H54 (cell line): ENCODE data around the gene PHC1.
A peak's percentile ranks its signal among the peaks of the same experiment; 100 is the strongest.
"Not testable (repeated sequence)": the region's sequence is repeated elsewhere in the genome, so short reads cannot be mapped to it uniquely, and the experiment has no call there.

Experiments
- DNase-seq: peaks from one replicate; pipeline ENCODE4 v3.0.0; 2011; ENCODE audit warnings: low spot score, mixed read lengths; ENCODE audit not compliant: insufficient read length
- FAIRE-seq: peaks from 3 replicates; lab custom pipeline; 2011; peaks lifted over from hg19 to GRCh38; lab: Jason Lieb, UNC
- POLR2A ChIP-seq: IDR thresholded peaks from 2 replicates; pipeline ENCODE4 v1.6.1; 2011; ENCODE audit warnings: low read depth, mild to moderate bottlenecking, low read length

PHC1 gene

DNA sequence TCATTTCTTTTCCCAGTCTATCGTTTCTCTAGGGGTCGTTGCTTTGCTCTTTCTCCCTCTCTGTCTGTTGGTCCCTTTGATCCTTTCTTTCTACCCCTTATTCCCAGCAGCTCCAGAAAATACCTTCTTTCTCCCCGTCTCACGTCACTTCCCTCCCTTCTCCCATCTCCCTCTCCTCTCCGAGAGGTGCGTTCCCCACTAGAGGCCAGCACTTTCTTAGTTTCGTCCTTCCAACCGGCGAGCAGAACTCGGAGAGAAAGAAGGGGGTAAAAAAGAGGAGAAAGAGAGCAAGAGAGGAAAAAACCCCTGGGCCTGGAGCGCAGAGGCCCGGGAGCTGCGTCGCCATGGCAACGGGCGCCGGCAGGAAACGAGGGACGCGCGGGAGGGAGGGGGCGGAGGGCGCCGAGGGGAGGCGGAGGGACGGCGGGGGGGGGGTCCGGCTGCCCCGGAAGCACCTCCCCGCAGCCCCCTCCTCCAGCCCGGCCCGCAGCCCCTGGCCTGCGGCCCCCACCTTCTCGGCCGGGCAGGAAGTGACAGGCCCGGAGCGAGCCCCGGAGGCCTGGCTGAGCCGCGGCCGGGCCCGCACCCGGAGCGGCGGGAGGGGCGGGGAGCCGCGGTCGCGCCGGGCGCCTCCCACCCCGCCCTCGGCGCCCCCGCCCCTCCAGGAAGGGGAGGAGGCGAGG is at the start of gene PHC1:
PHC1 (plus strand) TSS at position 477 of the 683 bp plus-strand sequence. CDS start 3,169 bp downstream, outside the sequence.
- FAIRE-seq: not testable (repeated sequence)
- DNase-seq: peak; percentile 77
- peak; percentile 17; the same call in 1 of the 2 replicates for TF ChIP-seq POLR2A

DNA sequence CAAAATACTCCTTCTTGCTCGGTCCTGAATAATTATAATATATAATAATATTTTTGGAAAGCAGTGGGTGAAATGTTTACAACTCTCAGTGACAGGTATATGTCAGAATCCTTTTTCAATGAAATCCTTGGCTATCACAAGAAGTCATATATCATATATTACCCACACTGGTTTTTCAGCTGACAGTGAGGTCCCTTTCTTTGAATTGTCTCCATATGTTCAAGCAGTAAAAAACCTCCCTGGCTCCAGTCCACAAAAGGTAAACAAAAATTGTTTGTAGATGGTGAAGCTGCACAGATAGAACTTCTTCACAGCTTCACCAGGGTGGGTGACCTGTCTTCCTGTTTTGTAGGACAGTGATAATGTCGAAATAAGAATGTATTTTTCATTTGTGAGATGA is 47.9 kb upstream of the PHC1 start:
- no peak for TF ChIP-seq POLR2A
- no peak for DNase-seq
- FAIRE-seq: no peak

DNA sequence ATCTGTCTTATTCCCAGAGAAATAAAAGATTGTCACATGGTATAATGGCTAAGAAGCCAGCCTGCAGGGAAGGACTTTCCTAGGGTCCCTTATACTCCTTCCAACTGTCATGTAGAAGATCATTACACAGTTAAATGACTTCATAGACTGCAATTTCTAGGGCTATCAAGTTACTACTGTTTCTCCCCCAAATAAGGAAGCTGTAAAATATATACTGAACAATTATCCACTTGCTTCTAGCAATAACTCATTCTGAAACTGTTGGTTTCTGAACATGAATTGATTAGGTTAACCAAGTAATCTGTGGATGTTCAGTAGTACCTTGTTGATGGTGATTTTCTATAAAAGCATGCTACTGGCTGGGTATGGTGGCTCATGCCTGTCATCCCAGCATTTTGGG is 47.3 kb upstream of the PHC1 start:
- no peak for FAIRE-seq
- no peak for TF ChIP-seq POLR2A
- DNase-seq: no peak

GRCh38 chr12:8867786-8868185 is 46.5 kb upstream of the PHC1 start:
- no peak for FAIRE-seq
- no peak for TF ChIP-seq POLR2A
- no peak for DNase-seq

GRCh38 chr12:8870586-8870985 is 43.7 kb upstream of the PHC1 start:
- no peak for DNase-seq
- TF ChIP-seq POLR2A: no peak
- FAIRE-seq: no peak

DNA sequence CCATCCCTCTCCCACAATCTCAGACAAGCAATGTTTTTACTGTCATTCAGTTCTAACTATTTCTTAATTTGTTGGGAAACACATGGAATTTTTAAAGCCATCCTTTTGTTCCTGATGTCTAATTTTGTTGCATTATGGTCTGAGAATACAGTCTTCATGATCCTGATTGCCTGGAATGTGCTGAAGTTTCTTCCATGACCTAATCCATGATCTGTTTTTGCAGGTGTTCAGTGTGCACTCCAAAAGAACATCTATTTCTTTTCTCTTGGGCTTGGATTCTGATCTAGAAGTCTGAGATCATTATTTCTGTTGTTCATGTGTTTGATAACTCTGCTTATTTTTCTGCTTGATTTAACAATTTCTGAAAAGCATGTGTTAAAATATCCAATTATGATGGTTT is 43.2 kb upstream of the PHC1 start:
- DNase-seq (no peak), FAIRE-seq (no peak)
- TF ChIP-seq POLR2A: no peak

- DNase-seq (no peak), FAIRE-seq (no peak)
- no peak for TF ChIP-seq POLR2A
These were observed 37.4 kb upstream of the PHC1 start for GRCh38 chr12:8876887-8877286.

DNA sequence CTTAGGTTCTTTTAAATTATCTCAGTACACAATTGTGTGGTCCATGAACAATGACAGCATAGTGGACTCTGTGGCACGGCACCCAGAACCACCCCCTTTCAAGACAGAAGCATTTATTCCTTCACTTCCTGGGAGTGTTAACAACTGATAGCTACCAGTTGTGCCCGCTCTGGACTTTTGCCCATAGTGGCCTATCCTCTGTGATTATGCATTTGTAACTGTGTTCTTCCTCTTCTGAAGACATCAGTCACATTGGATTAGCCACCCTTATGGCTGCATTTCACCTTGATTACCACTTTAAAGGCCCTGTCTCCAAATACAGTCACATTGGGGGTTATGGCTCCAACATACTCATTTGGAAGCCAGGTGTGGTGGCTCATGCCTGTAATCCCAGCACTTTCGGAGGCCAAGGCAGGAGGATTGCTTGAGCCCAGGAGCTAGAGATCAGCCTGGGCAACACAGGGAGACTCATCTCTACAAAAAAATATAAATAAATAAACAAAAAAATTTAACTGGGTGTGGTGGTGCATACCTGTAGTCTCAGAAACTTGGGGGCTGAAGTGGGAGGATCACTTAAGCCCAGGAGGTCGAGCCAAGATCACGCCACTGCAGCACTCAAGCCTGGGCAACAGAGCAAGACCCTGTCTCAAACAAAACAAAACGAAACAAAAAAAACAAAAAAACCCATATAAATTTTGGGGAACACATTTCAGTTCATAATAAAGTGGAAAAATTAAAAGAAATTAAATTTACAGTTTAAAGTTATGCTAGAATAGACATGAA is 27.6 kb upstream of the PHC1 start:
- FAIRE-seq (no peak), DNase-seq (no peak)
- TF ChIP-seq POLR2A: no peak

DNA sequence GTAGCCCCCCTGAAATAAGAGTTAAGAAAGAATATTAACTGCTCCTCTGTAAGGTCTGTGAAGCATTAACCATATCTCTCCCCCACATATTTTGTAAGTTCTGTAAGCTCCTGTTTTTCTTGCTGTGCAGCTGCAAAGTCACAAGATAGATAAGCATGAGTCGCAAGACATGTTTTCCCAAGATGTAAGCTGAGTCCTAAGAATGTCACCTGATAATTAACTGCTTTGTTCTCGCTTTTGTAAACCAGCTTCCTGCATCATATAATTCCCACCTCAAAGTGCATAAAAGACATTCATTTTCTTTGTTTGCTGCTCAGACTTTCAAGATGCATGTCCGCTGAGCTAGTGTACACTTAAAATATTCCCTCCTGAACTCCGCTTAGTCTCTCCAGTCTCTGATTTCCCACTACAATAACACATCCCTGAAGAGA is 27.0 kb upstream of the PHC1 start:
- no peak for TF ChIP-seq POLR2A
- FAIRE-seq (no peak), DNase-seq (no peak)

DNA sequence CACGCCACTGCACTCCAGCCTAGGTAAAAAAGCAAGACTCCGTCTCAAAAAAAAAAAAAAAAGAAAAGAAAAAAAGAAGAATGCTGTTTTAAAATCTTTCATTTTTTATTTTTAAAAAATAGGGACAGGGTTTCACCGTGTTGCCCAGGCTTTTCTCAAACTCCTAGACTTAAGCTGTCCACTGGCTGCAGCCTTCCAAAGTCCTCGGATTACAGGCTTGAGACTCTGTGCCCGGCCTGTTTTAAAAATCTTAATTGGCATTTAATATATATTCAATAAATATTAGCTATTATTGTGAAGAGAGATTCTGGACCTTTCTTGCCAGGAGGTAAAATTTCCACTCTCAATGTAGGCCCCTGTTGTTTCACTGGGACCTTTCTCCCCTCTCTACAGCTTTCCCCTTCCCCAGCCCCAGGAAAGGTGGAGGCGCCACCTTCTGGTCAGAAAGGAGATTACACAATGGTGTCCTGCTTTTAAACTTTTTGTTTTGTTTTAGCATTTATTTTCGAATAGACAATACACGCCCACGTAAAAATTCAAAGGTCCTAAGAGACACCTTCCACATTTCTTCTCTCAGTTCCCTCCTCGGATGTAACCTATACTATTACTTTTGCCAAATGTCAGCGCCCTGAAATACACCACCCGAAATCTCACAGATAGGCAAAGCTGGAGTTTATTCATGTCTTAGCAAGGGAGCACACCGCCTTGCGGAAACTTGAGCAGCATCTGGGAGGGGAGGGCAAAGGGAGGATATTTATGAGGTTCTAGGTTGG is 23.8 kb upstream of the PHC1 start:
- DNase-seq: peak; percentile 23
- FAIRE-seq: peak; percentile 45
- TF ChIP-seq POLR2A: no peak

- FAIRE-seq (no peak), DNase-seq (no peak)
These were observed 22.3 kb upstream of the PHC1 start for GRCh38 chr12:8891976-8892375.

GRCh38 chr12:8894378-8894777 is 19.9 kb upstream of the PHC1 start:
- FAIRE-seq (no peak), DNase-seq (no peak)
- TF ChIP-seq POLR2A: no peak

More at GRCh38 chr12:8891976-8892375, 22.3 kb upstream of the PHC1 start:
- no peak for TF ChIP-seq POLR2A

- TF ChIP-seq POLR2A: no peak
- no peak for FAIRE-seq
- DNase-seq: no peak
These were observed 19.3 kb upstream of the PHC1 start for GRCh38 chr12:8894986-8895385.

- DNase-seq (no peak), FAIRE-seq (no peak)
- TF ChIP-seq POLR2A: no peak
These were observed 17.2 kb upstream of the PHC1 start for GRCh38 chr12:8897081-8897480.
